Endothelial cell (in vitro differentiated cells): ENCODE measurements around the gene ADAM22. TPM values are rescaled to one million over a fixed set of nuclear protein-coding genes. Genes with fewer than 3 reads are reported as not detected.

ENCODE experiments used
- DNase-seq: peaks from one replicate; pipeline ENCODE4 v3.0.0; 2021; ENCODE audit warnings: low spot score
- H3K27ac Mint-ChIP-seq: one replicate; pipeline ENCODE4 v1.8.0; 2021; ENCODE audit warnings: mixed read lengths, inconsistent platforms; ENCODE audit not compliant: unreplicated experiment
- H3K27me3 Mint-ChIP-seq: one replicate; pipeline ENCODE4 v1.8.0; 2021; ENCODE audit warnings: mild to moderate bottlenecking, moderate library complexity, mixed read lengths, inconsistent platforms; ENCODE audit not compliant: unreplicated experiment
- H3K36me3 Mint-ChIP-seq: one replicate; pipeline ENCODE4 v1.8.0; 2021; ENCODE audit warnings: mild to moderate bottlenecking, low read depth, mixed read lengths, inconsistent platforms; ENCODE audit not compliant: unreplicated experiment
- H3K4me1 Mint-ChIP-seq: one replicate; pipeline ENCODE4 v1.8.0; 2021; ENCODE audit warnings: mild to moderate bottlenecking, mixed read lengths, inconsistent platforms; ENCODE audit not compliant: unreplicated experiment
- H3K4me3 Mint-ChIP-seq: one replicate; pipeline ENCODE4 v1.8.0; 2021; ENCODE audit warnings: mild to moderate bottlenecking, mixed read lengths, inconsistent platforms; ENCODE audit not compliant: unreplicated experiment
- H3K9me3 Mint-ChIP-seq: one replicate; pipeline ENCODE4 v1.8.0; 2021; ENCODE audit warnings: mixed read lengths, inconsistent platforms; ENCODE audit not compliant: unreplicated experiment
- CTCF ChIP-seq: fragments of 200-600 bp; sonication (generic); IDR thresholded peaks from one replicate; pipeline ENCODE4 v1.5.0; 2021; ENCODE audit warnings: antibody characterized with exemption; ENCODE audit not compliant: unreplicated experiment
- total RNA-seq: library from RNA; stranded (reverse); fragmentation: NEBNext Ultra II Directional; extraction: Animal tissue kit (Norgen Biotek cat#: 25700); gene quantifications from one replicate; pipeline ENCODE4 v1.2.1, GENCODE V29; 2021; ENCODE audit not compliant: unreplicated experiment

Gene ADAM22
- total RNA-seq, 1 donor from 2014 or later, result 14.6 TPM

- no peak for TF ChIP-seq CTCF
- no peaks in the 10 kb centered on the region for H3K9me3 Mint-ChIP-seq
- H3K27me3 Mint-ChIP-seq, result no peaks in the 10 kb centered on the region
- H3K4me1 Mint-ChIP-seq, result no peaks in the 10 kb centered on the region
- no peaks in the 10 kb centered on the region for H3K36me3 Mint-ChIP-seq
- H3K4me3 Mint-ChIP-seq, result no peak overlapping the region
- no peak overlapping the region for H3K27ac Mint-ChIP-seq
- no peak for DNase-seq
These were observed 213.3 kb downstream of the ADAM22 start for GRCh38 chr7:88147341-88147740.

- no peaks in the 10 kb centered on the region for H3K36me3 Mint-ChIP-seq
- H3K27me3 Mint-ChIP-seq, result no peaks in the 10 kb centered on the region
- H3K27ac Mint-ChIP-seq, result no peak overlapping the region
- H3K9me3 Mint-ChIP-seq, result no peaks in the 10 kb centered on the region
- TF ChIP-seq CTCF, result no peak
- H3K4me1 Mint-ChIP-seq, result no peaks in the 10 kb centered on the region
- no peak for DNase-seq
- H3K4me3 Mint-ChIP-seq, result no peak overlapping the region
These were observed 213.9 kb downstream of the ADAM22 start for GRCh38 chr7:88147949-88148348.

- H3K4me3 Mint-ChIP-seq, result no peak overlapping the region
- H3K27me3 Mint-ChIP-seq, result no peaks in the 10 kb centered on the region
- H3K4me1 Mint-ChIP-seq, result no peaks in the 10 kb centered on the region
- H3K36me3 Mint-ChIP-seq, result no peaks in the 10 kb centered on the region
- no peak for TF ChIP-seq CTCF
- no peak overlapping the region for H3K27ac Mint-ChIP-seq
- no peaks in the 10 kb centered on the region for H3K9me3 Mint-ChIP-seq
- no peak for DNase-seq
These were observed 216.0 kb downstream of the ADAM22 start for GRCh38 chr7:88150033-88150432.

DNA sequence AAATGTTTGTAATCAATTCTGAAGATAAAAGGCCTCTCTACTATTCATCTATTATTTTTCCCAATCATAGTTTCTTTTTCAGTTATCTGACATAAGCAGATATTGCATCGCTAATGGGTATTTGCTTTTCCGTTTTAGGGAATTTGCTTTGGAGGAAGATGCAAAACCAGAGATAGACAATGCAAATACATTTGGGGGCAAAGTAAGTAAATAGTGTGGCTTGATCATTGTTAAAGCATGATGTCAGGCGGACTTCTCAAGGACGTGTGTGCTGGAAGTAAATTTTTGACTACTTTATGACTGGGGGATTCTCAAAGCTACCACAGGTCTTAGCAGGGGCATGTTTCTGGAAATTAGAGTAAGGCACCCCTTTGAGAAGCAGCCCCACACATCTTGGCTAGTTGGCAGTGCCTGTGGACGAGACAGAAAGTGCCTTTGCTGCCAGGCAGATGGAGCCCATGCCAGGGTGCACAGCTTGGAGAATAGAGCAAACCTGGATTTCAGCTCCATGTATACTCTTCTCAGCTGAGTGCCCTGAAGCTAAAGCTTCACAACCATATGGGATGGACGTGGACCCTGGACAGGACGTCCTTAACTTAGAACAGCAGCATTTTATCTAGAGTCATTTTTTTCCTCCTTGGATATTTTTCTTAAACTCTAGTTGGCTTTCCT lies 217.2 kb downstream of the ADAM22 start:
- H3K27me3 Mint-ChIP-seq, result no peaks in the 10 kb centered on the region
- no peak overlapping the region for H3K27ac Mint-ChIP-seq
- H3K4me3 Mint-ChIP-seq, result no peak overlapping the region
- no peak for TF ChIP-seq CTCF
- DNase-seq, result no peak
- no peaks in the 10 kb centered on the region for H3K4me1 Mint-ChIP-seq
- no peaks in the 10 kb centered on the region for H3K36me3 Mint-ChIP-seq
- no peaks in the 10 kb centered on the region for H3K9me3 Mint-ChIP-seq

GRCh38 chr7:88153378-88153777 lies 219.3 kb downstream of the ADAM22 start:
- no peak overlapping the region for H3K4me3 Mint-ChIP-seq
- no peak for TF ChIP-seq CTCF
- H3K27me3 Mint-ChIP-seq, result peaks cover 2% of the 10 kb centered on the region
- no peak for DNase-seq
- H3K36me3 Mint-ChIP-seq, result peaks cover 7% of the 10 kb centered on the region
- no peaks in the 10 kb centered on the region for H3K9me3 Mint-ChIP-seq
- H3K4me1 Mint-ChIP-seq, result peaks cover 4% of the 10 kb centered on the region
- H3K27ac Mint-ChIP-seq, result no peak overlapping the region
